T1000 (cell line): ENCODE results near the gene REX1BD.
"Not testable (repeated sequence)": the region's sequence is repeated elsewhere in the genome, so short reads cannot be mapped to it uniquely, and the experiment has no call there.

ENCODE experiments used
- DNase-seq: peaks from one replicate; lab custom pipeline; 2025; ENCODE audit warnings: mixed read lengths; lab: John Stamatoyannopoulos, UW

REX1BD gene

GRCh38 chr19:18577365-18577914 lies 11.2 kb upstream of the REX1BD start:
- no peak for DNase-seq

GRCh38 chr19:18580311-18580710 lies 8.3 kb upstream of the REX1BD start:
- no peak for DNase-seq

GRCh38 chr19:18586306-18586705 lies 2.3 kb upstream of the REX1BD start:
- no peak for DNase-seq

- DNase-seq, result no peak
Measured at GRCh38 chr19:18587561-18587960, 1.0 kb upstream of the REX1BD start.

DNA sequence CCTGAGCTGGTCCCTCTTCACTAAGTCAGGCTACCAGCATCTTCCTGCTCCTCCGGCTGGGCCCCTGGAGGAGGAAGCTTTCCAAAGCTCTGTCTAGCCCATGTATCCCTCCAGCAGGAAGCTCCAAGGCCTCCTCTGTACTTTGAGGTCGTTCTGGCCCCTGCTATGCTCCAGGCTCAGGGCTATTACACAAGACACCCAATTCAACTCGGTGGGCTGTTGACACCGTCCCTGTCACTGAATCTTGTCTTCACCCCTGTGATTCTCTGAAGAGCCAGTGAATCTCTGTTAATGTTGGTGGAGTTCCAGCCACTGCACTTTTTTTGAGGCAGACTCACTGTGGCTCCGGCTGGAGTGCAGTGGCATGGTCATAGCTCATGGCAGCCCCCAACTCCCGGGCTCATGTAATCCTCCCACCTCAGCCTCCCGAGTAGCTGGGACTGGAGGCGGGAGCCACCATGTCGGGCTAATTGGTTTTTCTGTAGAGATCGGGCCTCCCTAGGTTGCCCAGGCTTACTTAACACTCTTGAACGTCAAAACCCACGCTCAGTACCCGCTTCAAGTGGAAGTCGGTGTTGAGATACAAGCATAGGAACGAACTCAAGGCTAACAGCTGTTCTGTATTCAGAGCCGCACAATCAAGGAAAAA lies 512 bp upstream of the REX1BD start:
- DNase-seq, result no peak

GRCh38 chr19:18589380-18590272 lies 1.0 kb downstream of the REX1BD start:
- peak; percentile 24 for DNase-seq

- DNase-seq, result peak; percentile 64
Measured at GRCh38 chr19:18590273-18591272, 2.0 kb downstream of the REX1BD start.

- DNase-seq, result no peak
Measured at GRCh38 chr19:18591735-18592385, 3.3 kb downstream of the REX1BD start.

DNA sequence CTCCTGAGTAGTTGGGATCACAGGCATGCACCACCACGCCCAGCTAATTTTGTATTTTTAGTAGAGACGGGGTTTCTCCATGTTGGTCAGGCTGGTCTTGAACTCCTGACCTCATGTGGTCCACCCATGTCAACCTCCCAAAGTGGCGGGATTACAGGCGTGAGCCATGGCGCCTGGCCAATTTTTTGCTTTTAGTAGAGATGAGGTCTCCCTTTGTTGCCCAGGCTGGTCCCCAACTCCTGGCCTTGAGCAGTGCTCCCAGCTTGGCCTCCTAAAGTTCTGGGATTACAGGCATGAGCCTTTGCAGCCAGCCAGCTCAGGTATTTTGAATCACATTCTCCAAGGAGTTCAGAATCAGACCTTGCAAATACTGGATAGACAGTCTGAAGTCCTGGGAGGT lies 4.1 kb downstream of the REX1BD start:
- DNase-seq, result not testable (repeated sequence)

DNA sequence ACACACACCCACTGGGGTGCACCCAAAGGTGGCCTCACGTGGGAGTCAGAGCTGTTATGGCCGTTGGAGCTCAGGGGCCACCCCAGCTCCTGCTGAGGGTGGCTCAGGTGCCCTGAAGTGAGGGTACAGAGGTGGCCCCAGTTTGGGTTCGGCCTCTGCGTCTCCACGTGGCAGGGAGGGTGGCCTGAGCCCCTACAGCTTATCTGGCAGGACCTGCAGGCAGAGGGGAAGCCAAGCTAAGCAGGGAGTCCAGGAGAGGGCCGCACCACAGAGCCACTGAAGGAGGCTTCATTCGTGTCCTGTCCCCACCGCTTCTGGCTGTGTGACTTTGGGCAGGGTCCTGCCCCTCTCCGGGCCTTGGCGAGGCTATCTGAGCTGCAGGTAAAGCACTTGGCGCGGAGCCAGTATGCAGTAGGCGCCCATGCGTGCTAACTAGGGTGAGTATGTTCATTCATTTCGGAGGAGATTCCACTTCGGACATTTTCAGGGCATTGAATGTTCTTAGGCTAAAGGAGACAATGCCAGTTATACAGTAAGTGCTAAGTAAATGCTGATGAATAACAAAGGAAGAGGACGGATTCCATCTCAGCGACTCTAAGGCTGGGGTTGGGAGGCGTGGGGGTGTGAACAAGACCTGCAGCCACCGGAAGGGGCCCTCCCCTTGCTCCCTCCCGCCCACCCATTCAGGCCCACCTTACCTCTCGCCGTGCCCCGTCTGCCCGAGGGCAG lies 4.9 kb downstream of the REX1BD start:
- no peak for DNase-seq

- DNase-seq, result peak; percentile 41
Measured at GRCh38 chr19:18594096-18594823, 5.7 kb downstream of the REX1BD start.

DNA sequence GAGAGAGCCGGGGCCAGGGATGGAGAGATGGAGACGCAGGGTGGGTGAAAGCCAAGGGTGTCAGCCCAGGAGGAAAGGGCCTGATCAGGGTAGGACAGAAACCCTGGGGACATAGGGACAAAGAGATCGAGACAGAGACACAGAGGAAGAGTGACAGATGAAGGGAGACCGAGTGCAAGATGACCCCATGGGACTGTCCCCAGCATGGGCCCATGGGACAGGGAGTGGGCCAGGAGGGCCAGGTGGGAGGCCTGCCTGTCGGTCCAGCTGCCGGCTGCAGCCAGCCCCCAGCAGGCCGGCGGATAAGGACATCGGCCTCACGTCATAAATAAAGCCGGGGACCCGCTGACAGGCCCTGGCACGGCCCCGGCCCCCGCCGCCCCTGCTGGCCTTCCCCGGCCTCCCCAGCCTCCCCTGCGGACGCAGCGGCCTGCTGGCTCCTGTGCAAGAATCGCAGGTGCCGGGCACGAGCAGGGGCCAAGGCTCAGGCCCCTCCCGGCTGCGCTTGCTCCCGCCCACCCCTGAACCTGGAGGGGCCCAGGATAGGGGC lies 6.3 kb downstream of the REX1BD start:
- no peak for DNase-seq

DNA sequence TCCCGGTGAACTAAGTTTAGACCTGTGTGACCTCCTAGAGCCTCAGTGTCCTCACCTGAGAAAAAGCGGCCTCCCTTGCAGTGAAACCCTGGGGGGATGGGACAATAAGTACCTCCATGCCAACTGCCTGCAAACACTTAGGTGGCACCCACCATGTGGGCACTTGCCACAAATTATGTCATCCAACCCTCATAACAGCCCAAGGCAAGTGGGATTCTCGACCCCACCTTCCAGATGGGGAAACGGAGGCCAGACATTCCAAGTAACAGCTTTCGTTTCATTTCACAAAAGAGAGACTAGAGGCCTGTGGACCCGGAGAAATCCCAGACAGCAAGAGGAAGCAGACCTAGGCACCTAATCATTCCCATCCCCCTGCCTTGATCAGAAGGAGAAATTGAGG lies 6.9 kb downstream of the REX1BD start:
- DNase-seq, result no peak

DNA sequence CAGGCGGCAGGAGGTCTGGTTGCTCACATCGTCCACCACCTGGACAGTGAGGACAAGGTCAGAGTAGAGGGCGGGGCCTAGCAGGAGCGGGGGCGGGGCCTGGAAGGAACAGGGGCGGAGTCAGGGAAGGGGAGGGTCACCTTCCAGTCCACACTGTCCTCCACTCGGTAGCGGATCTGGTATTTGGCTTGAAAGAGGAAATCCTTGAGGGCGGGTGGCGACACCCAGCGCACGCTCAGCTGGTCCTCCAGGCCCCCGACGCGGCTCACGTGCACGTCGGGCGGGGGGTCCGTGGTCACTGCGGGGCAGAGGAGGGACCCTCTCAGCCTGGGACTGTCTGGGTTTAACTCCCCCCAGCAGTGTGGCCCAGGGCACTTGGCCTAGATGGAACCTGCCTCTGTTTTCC lies 8.2 kb downstream of the REX1BD start:
- no peak for DNase-seq

DNA sequence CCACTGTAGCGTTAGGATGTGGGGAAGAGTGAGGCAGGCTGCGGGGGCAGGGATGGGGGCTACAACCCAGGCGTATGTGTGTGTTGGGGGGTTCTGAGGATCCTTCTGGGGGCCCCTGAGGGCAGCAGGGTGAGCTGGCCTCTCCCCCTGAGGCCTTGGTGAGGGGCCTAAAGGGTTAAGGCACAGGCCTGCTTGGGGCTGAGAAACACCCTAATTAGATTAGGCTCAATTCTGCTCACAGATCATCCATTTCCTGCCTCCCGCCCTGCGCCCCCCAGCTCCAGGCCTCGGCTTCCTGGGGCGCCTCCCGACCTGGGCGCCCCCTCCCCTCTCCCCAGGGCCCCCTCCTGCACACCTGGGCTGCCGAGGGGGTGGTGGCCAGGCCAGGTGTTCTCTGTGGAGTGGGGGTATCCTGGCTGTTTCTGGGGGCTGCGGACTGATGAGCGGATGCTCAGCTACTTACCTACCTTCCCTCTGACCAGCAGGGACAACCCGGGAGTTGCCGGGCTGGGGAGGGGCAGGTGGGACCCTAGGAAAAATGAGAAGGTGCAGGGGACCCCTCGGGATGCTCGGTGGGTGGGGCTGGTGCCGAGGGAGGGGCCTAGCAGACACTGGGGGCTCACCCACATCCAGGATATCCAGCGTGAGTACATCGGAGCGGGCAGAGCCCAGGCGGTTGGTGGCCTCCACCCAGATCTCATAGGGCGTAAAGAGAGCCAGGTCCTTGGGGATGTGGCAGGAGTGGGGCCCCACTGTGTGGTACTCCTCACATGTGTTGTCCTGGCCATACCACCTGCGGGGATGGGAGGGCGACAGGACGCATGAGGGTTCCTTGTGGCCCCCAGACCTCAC lies 9.4 kb downstream of the REX1BD start:
- DNase-seq, result no peak

GRCh38 chr19:18599485-18599884 lies 10.9 kb downstream of the REX1BD start:
- no peak for DNase-seq

GRCh38 chr19:18600692-18601397 lies 12.2 kb downstream of the REX1BD start:
- not testable (repeated sequence) for DNase-seq

DNA sequence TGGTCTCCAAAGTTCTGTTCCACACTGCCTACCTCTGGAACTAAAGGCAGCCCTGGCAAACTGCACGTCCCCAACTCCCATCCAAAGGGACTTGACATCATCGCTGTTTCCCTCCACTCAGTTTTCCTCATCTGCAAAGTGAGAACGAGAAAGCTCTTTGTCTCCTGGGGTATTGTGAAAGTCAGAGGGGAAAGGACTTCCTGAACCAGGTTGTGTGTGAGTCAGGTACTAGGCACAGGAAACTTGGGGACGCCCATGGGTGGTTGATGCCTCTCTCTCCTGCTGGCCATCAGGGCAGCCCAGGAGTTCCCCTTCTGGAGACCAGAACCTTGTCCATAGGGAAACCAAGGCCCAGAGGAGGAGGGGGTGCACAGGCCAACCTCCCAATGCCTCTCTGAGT lies 13.3 kb downstream of the REX1BD start:
- no peak for DNase-seq
